ENCODE measurements around the gene VASH1. TPM values are rescaled to one million over a fixed set of nuclear protein-coding genes. Genes with fewer than 3 reads are reported as not detected.
A peak's percentile ranks its signal among the peaks of the same experiment; 100 is the strongest.

The VASH1 gene
- polyA plus RNA-seq, 1 of the 3 experiments (the other 2 are of a cell fraction): 4.9 TPM

- peaks cover 2% of the 10 kb centered on the region for H3F3A ChIP-seq (replicated peaks; ENCODE audit: insufficient read depth)
- H3K9me2 ChIP-seq: no peaks in the 10 kb centered on the region
- peak overlapping the region; percentile 55; the same call in 1 of the 2 replicates for H3K9ac ChIP-seq
- peaks cover 0 to 29% of the 10 kb centered on the region in 2 experiments; a peak in 1 of 4 replicates for H3K4me1 ChIP-seq (ENCODE audit: control insufficient read depth in 1 of 2, insufficient read depth in 2 of 2, low read depth in 1 of 2, low read length in 1 of 2)
- no peaks in the 10 kb centered on the region for H3K27me3 ChIP-seq (ENCODE audit: insufficient read depth)
- H3K79me2 ChIP-seq (ENCODE audit: insufficient read depth): no peaks in the 10 kb centered on the region
- peak overlapping the region; percentile 93 for H2AFZ ChIP-seq (ENCODE audit: low read depth)
- WGBS (ENCODE audit: low lambda C conversion rate): 61% methylated on average over 27 of the region's 28 CpGs
- no peaks in the 10 kb centered on the region for H4K20me1 ChIP-seq (ENCODE audit: insufficient read depth)
- CTCF ChIA-PET: interaction anchor here (2.0 to 3.6 kb wide), 2 partner anchors 22 to 53 kb away, joined by 9 to 18 read pairs; no protein-coding TSS in a partner anchor
- peak overlapping the region; percentile 98 for H3K4me2 ChIP-seq
- TF ChIP-seq IRF3 (IDR thresholded peaks at IDR 0.05; ENCODE audit: low read depth, low read length) (no peak), EZH2phosphoT487 (IDR thresholded peaks at IDR 0.05; ENCODE audit: borderline replicate concordance, low read depth) (no peak)
- H3K9me3 ChIP-seq: no peaks in the 10 kb centered on the region
- no peaks in the 10 kb centered on the region for H3K36me3 ChIP-seq (replicated peaks in 1 of 2; ENCODE audit: control insufficient read depth in 1 of 2, insufficient read depth in 2 of 2, low read length in 1 of 2)
- DNase-seq: no peak
- H3K27ac ChIP-seq (ENCODE audit: low read depth in 2 of 2, low read length in 1 of 2): peak overlapping the region in 1 of 2 experiments; percentile 79; a peak in 1 of 4 replicates
- POLR2A ChIA-PET: no interaction called here
- peak overlapping the region; percentile 79 to 92 for H3K4me3 ChIP-seq (ENCODE audit: low read depth in 2 of 2, low read length in 1 of 2)
These were observed 1.3 kb downstream of the VASH1 start for GRCh38 chr14:76762411-76763095.

DNA sequence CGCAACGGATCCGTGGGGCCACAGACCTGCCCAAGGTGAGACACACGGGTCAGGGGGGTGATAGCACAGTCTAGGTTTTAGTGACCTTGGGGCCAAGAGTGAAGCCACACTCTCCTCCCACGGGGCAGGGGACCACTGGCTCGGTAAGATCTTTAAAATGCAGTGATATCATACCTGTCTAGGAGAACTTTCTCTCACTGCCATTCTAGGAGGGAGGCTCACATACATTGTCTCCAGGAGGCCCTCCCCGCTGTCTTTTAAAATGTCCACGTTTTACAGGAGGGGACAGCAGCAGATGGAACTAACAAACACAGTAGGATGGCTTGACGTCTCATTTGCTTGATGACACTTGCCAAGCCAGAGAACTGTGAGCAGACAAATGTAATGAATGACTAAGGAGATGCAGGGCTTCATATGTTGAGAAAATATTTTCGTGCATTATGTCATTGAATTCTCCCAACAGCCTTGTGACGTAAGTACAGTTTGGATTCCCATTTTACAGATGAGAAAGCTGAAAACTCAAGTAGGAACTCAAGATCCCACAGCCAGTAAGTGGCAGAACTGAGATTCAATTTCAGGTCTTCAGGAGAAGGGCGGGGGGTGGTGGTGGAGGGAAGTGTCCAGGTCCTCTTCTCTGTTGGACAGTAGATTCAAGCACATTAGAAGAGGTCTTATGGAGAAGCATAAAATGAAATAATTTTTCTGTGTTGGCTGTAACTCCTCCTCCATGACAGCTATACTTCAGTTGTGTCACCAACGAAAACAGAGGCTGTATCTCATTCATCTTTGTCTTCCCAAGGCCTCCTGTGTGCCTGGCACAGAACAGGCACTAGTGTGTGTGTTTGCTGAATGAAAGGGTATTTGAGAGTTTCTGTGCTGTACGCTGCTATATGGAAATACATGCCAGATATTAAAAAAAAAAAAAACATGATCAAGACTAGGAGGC, 2.1 kb downstream of the VASH1 start:
- no peaks in the 10 kb centered on the region for H3K79me2 ChIP-seq (ENCODE audit: insufficient read depth)
- H3K27me3 ChIP-seq (ENCODE audit: insufficient read depth): no peaks in the 10 kb centered on the region
- no peak for DNase-seq
- H3K4me2 ChIP-seq: peak overlapping the region; percentile 98
- peak overlapping the region in 1 of 2 experiments; percentile 79; a peak in 2 of 4 replicates for H3K4me3 ChIP-seq (ENCODE audit: low read depth in 2 of 2, low read length in 1 of 2)
- no peak for TF ChIP-seq JUND (IDR thresholded peaks at IDR 0.05)
- TF ChIP-seq RAD21 (IDR thresholded peaks at IDR 0.05; ENCODE audit: low read length): no peak
- H3K9me2 ChIP-seq: no peaks in the 10 kb centered on the region
- H3K9ac ChIP-seq: no peak overlapping the region
- H3K9me3 ChIP-seq: no peaks in the 10 kb centered on the region
- peaks cover 2% of the 10 kb centered on the region for H3F3A ChIP-seq (replicated peaks; ENCODE audit: insufficient read depth)
- WGBS (ENCODE audit: low lambda C conversion rate): 90% methylated on average over 12 of the region's 14 CpGs
- no peaks in the 10 kb centered on the region for H3K36me3 ChIP-seq (replicated peaks in 1 of 2; ENCODE audit: control insufficient read depth in 1 of 2, insufficient read depth in 2 of 2, low read length in 1 of 2)
- ChIA-PET POLR2A (no interaction called here), CTCF (no interaction called here)
- H4K20me1 ChIP-seq (ENCODE audit: insufficient read depth): no peaks in the 10 kb centered on the region
- no peak overlapping the region; a peak in 1 of 4 replicates for H3K27ac ChIP-seq (ENCODE audit: low read depth in 2 of 2, low read length in 1 of 2)
- H2AFZ ChIP-seq (ENCODE audit: low read depth): no peak overlapping the region
- H3K4me1 ChIP-seq (ENCODE audit: control insufficient read depth in 1 of 2, insufficient read depth in 2 of 2, low read depth in 1 of 2, low read length in 1 of 2): peaks cover 0 to 37% of the 10 kb centered on the region in 2 experiments; a peak in 1 of 4 replicates

GRCh38 chr14:76765461-76765931, 4.2 kb downstream of the VASH1 start:
- Histone ChIP-seq H3K9ac (no peak overlapping the region), H3K9me3 (no peaks in the 10 kb centered on the region), H3F3A (replicated peaks; ENCODE audit: insufficient read depth) (peaks cover 2% of the 10 kb centered on the region), H3K4me2 (no peak overlapping the region), H4K20me1 (ENCODE audit: insufficient read depth) (no peaks in the 10 kb centered on the region), H3K27me3 (ENCODE audit: insufficient read depth) (no peaks in the 10 kb centered on the region), H3K4me1 (ENCODE audit: control insufficient read depth in 1 of 2, insufficient read depth in 2 of 2, low read depth in 1 of 2, low read length in 1 of 2) (peaks cover 0 to 43% of the 10 kb centered on the region in 2 experiments; a peak in 1 of 4 replicates), H3K9me2 (no peaks in the 10 kb centered on the region), H3K27ac (ENCODE audit: low read depth in 2 of 2, low read length in 1 of 2) (no peak overlapping the region), H3K36me3 (replicated peaks in 1 of 2; ENCODE audit: control insufficient read depth in 1 of 2, insufficient read depth in 2 of 2, low read length in 1 of 2) (no peaks in the 10 kb centered on the region), H3K79me2 (ENCODE audit: insufficient read depth) (no peaks in the 10 kb centered on the region), H3K4me3 (ENCODE audit: low read depth in 2 of 2, low read length in 1 of 2) (no peak overlapping the region), H2AFZ (ENCODE audit: low read depth) (no peak overlapping the region)
- 82% methylated on average over 5 of the region's 6 CpGs for WGBS (ENCODE audit: low lambda C conversion rate)
- POLR2A ChIA-PET: no interaction called here
- no peak for DNase-seq
- no peak for TF ChIP-seq MAX (IDR thresholded peaks at IDR 0.05; ENCODE audit: low read depth)
- no peak for TF ChIP-seq RXRA (IDR thresholded peaks at IDR 0.05; ENCODE audit: borderline replicate concordance, low read depth)
- CTCF ChIA-PET: interaction anchor here (0.8 to 1.5 kb wide), 3 partner anchors 20 to 55 kb away, joined by 3 to 5 read pairs (median 3); no protein-coding TSS in a partner anchor

Measured in SK-N-SH (cell line).